ENCODE results near the gene BTNL9. TPM values are rescaled to one million over a fixed set of nuclear protein-coding genes. Genes with fewer than 3 reads are reported as not detected.

BTNL9 gene
- total RNA-seq, 1 experiment from 2014 or later: 0.96 TPM

- Histone ChIP-seq H4K91ac (ENCODE audit: insufficient read length, low read depth, low read length) (no peak overlapping the region), H3K56ac (ENCODE audit: insufficient read length, low read depth, low read length) (no peak overlapping the region), H3K79me2 (ENCODE audit: insufficient read depth, low read length) (no peaks in the 10 kb centered on the region), H2AFZ (ENCODE audit: low read length) (no peak overlapping the region), H3K4me2 (ENCODE audit: insufficient read depth, insufficient read length, low read length) (no peak overlapping the region), H3K14ac (ENCODE audit: insufficient read depth, low read length) (no peak overlapping the region; the same call in 1 of the 2 replicates), H3K18ac (ENCODE audit: insufficient read length, low read depth, low read length) (no peak overlapping the region), H3K4ac (ENCODE audit: low read depth, low read length) (no peak overlapping the region), H2BK120ac (ENCODE audit: low read depth, low read length, poor library complexity, severe bottlenecking) (no peak overlapping the region), H2BK20ac (ENCODE audit: low read depth, low read length, poor library complexity, severe bottlenecking) (no peak overlapping the region), H4K5ac (ENCODE audit: insufficient read length, low read depth, low read length) (no peak overlapping the region), H3K27me3 (ENCODE audit: insufficient read depth, low read length) (no peaks in the 10 kb centered on the region), H3K79me1 (ENCODE audit: insufficient read depth, low read depth, low read length, poor library complexity, severe bottlenecking) (no peaks in the 10 kb centered on the region), H2BK12ac (ENCODE audit: insufficient read length, low read depth, low read length) (no peak overlapping the region), H3T11ph (ENCODE audit: low read length) (no peak overlapping the region), H3K9me3 (ENCODE audit: control insufficient read depth, low read depth, low read length) (no peaks in the 10 kb centered on the region), H4K8ac (replicated peaks; ENCODE audit: insufficient read length, low read depth, low read length) (no peak overlapping the region), H3K27ac (ENCODE audit: insufficient read length, low read depth, low read length) (no peak overlapping the region), H3K4me1 (ENCODE audit: insufficient read depth, low read length) (no peaks in the 10 kb centered on the region), H3K23ac (ENCODE audit: insufficient read length, low read depth, low read length) (no peak overlapping the region), H4K20me1 (ENCODE audit: control insufficient read depth, insufficient read depth, insufficient read length) (no peaks in the 10 kb centered on the region), H2AK5ac (ENCODE audit: insufficient read length, low read length) (no peak overlapping the region), H3K9ac (ENCODE audit: extremely low read depth, insufficient read length, low read length) (no peak overlapping the region), H3K23me2 (ENCODE audit: insufficient read length, low read depth, low read length, poor library complexity, severe bottlenecking) (no peaks in the 10 kb centered on the region), H2BK5ac (ENCODE audit: insufficient read length, low read length) (no peak overlapping the region), H2BK15ac (ENCODE audit: low read depth, low read length) (no peak overlapping the region)
- peaks cover 3% of the 10 kb centered on the region; the same call in 1 of the 2 replicates for H3K27me3 Mint-ChIP-seq (ENCODE audit: low read depth)
- no peaks in the 10 kb centered on the region for H3K36me3 Mint-ChIP-seq (ENCODE audit: insufficient read depth in 1 of 3, low read depth in 3 of 3)
- no CpG with 5 or more reads among the region's 9 CpGs for WGBS (ENCODE audit: extremely low coverage, insufficient read length, low lambda C conversion rate)
- H3K4me3 Mint-ChIP-seq: no peak overlapping the region
- peaks cover 0 to 4% of the 10 kb centered on the region in 2 experiments; a peak in 2 of 4 replicates for H3K4me1 Mint-ChIP-seq
- no peak for DNase-seq
- peaks cover 2 to 11% of the 10 kb centered on the region in 2 experiments; a peak in 4 of 5 replicates for H3K9me3 Mint-ChIP-seq
- TF ChIP-seq CTCF (conservative IDR thresholded peaks at IDR 0.05): no peak
- no peak overlapping the region for H3K27ac Mint-ChIP-seq
These were observed 34.3 kb upstream of the BTNL9 start for GRCh38 chr5:181005791-181006190.
